Stimulated activated CD8-positive, alpha-beta memory T cell treated with anti-CD3 and anti-CD28 coated beads, Interleukin-15, amount 100 ng/mL, for 48 hours (primary cell): Measurements from ENCODE around the gene PEAK1.

Source experiments
- DNase-seq, 2 donors: peaks; one replicate each; pipeline ENCODE4 v3.0.0-alpha.2; 2020; ENCODE audit warnings: low read depth in 2 of 2

PEAK1 gene

DNA sequence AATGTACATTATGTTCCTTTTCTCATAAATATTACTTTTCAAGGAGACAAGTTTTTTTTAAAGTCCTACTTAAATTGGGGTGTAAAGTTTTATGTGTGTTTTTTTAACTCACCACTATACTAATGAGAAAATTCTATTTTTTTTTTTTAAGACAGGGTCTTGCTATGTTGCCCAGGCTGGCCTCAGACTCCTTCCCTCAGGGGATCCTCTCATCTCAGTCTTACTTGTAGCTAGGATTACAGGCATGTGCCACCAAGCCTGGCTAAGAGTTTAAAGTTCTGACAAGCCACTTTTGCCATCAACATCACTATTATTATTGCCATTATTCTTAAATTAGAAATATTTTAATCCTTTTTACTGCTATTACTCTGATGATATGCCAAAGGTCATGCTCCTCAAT, 356.7 kb downstream of the PEAK1 start:
- no peak for DNase-seq

DNA sequence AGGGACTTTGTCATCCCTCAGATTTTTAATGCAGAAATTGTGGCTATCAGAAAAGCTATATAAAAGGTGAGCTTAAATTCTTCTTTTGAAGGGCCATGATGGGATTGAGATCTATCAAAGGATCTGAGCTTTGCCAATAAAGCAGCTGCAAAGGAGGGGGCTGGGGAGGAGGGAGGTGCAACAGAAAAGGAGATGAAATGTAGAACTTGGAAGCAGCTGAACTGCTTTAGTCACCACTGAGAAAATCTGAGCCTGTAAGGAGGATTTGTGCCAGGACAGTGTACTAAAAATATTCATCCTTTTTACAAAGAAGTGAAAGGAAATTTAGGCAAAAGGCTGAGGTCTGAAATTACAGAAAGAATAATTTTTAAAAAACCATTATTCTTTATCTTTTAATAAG, 359.4 kb downstream of the PEAK1 start:
- no peak for DNase-seq

GRCh38 chr15:77059786-77060361, 360.0 kb downstream of the PEAK1 start:
- no peak for DNase-seq

- DNase-seq = no peak
Observed at GRCh38 chr15:77058468-77058867, 361.4 kb downstream of the PEAK1 start.

- DNase-seq = no peak
Observed at GRCh38 chr15:77057685-77058084, 362.2 kb downstream of the PEAK1 start.

DNA sequence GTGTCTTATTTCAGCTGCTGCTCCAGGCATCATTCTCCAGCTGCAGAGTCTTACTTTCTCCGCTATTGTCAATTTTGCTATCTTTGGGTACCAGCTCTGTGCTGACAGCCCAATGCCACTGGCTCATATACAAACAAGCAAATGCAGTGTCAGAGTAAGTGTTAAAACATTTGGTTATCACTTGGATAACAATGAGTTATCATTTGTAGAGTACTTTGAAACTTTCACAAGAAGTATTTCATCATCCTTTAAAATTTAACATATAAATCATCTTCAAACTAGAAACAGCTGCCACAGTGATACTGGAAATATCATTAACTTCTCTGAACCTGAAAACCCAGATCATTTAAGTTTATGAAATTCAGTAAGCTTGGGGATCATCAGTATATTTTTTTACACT, 362.8 kb downstream of the PEAK1 start:
- no peak for DNase-seq

DNA sequence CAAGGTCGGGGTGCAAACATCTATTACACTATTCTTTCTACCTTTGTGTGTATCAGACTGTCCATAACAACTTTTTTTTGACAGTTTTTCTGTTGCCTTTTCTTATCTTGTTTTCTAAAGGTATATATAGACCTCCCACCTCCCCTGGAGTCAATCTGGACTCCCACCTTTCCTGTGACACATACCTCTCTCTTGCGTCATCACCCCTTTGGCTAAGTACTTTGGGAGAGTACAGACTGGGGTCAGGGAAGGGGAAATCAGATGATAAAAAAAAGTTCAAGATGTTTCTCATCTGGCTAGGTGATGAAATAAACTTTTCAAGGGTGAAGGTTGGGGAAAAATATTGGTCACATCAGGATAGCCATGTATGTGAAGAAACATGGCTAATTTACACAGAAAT, 366.2 kb downstream of the PEAK1 start:
- DNase-seq = no peak

GRCh38 chr15:77052556-77052955, 367.3 kb downstream of the PEAK1 start:
- no peak for DNase-seq
